Measurements from ENCODE around the gene GUCA2A. TPM values are rescaled to one million over a fixed set of nuclear protein-coding genes. Genes with fewer than 3 reads are reported as not detected.

The GUCA2A gene
- polyA plus RNA-seq, 3 donors = not detected

- Mint-ChIP-seq H3K27ac (peak overlapping the region in 1 of 7 donors; percentile 31), H3K27me3 (ENCODE audit: low read depth in 3 of 3) (peaks cover 0 to 2% (median 1%) of the 10 kb centered on the region in 3 donors), H3K4me1 (peaks cover 11% of the 10 kb centered on the region), H3K4me3 (no peak overlapping the region), H3K36me3 (peaks cover 4 to 6% of the 10 kb centered on the region in 2 donors), H3K9me3 (peaks cover 0 to 3% (median 0%) of the 10 kb centered on the region in 7 donors)
- Histone ChIP-seq H4K20me1 (ENCODE audit: insufficient read depth, low read length) (no peaks in the 10 kb centered on the region), H3K27me3 (ENCODE audit: control insufficient read depth in 2 of 2, insufficient read depth in 2 of 2, low read length in 2 of 2) (no peaks in the 10 kb centered on the region), H3K4me1 (ENCODE audit: control insufficient read depth in 1 of 2, insufficient read depth in 2 of 2, low read length in 2 of 2) (peaks cover 6 to 12% of the 10 kb centered on the region in 2 donors), H3K27ac (ENCODE audit: low read depth in 1 of 2, low read length in 2 of 2) (no peak overlapping the region), H3K4me2 (replicated peaks; ENCODE audit: extremely low read depth, low read length, poor library complexity, severe bottlenecking) (no peak overlapping the region), H3K79me2 (ENCODE audit: insufficient read depth, low read length) (no peaks in the 10 kb centered on the region), H3K9me3 (replicated peaks in 1 of 2; ENCODE audit: control insufficient read depth in 1 of 2, insufficient read depth in 1 of 2, low read length in 2 of 2) (no peaks in the 10 kb centered on the region), H2AFZ (ENCODE audit: insufficient read depth, low read depth, low read length, poor library complexity, severe bottlenecking) (no peak overlapping the region), H3K9ac (ENCODE audit: insufficient read depth, low read length, poor library complexity, severe bottlenecking) (no peak overlapping the region), H3K36me3 (replicated peaks in 1 of 2; ENCODE audit: control insufficient read depth in 1 of 2, insufficient read depth in 2 of 2, low read length in 2 of 2) (peaks cover 0 to 12% of the 10 kb centered on the region in 2 donors), H3K4me3 (replicated peaks in 1 of 3; ENCODE audit: low read depth in 2 of 3, low read length in 3 of 3) (no peak overlapping the region)
- WGBS (ENCODE audit: insufficient coverage) = 64% methylated on average over 13 of the region's 15 CpGs
- intact Hi-C loops (cut with micrococcal nuclease) = loop anchor here (2.0 to 10.0 kb wide), 2 partner anchors 598 kb away; no protein-coding TSS in a partner anchor
- TF ChIP-seq CTCF (IDR thresholded peaks at IDR 0.05) = no peak
- DNase-seq = no peak
These were observed 8.0 kb upstream of the GUCA2A start for GRCh38 chr1:42172381-42173133.

GRCh38 chr1:42171679-42172266 is 7.2 kb upstream of the GUCA2A start:
- no peak for TF ChIP-seq CTCF (IDR thresholded peaks at IDR 0.05)
- H3K27ac ChIP-seq (ENCODE audit: low read depth in 1 of 2, low read length in 2 of 2) = no peak overlapping the region
- no peak overlapping the region for H3K9ac ChIP-seq (ENCODE audit: insufficient read depth, low read length, poor library complexity, severe bottlenecking)
- H3K4me2 ChIP-seq (replicated peaks; ENCODE audit: extremely low read depth, low read length, poor library complexity, severe bottlenecking) = no peak overlapping the region
- intact Hi-C loops (cut with micrococcal nuclease) = loop anchor here (2.0 to 10.0 kb wide), 2 partner anchors 597 kb away; no protein-coding TSS in a partner anchor
- peaks cover 0 to 2% (median 1%) of the 10 kb centered on the region in 3 donors for H3K27me3 Mint-ChIP-seq (ENCODE audit: low read depth in 3 of 3)
- peak overlapping the region in 2 of 7 donors; percentile 14 to 42 for H3K27ac Mint-ChIP-seq
- H3K79me2 ChIP-seq (ENCODE audit: insufficient read depth, low read length) = no peaks in the 10 kb centered on the region
- no peaks in the 10 kb centered on the region for H3K9me3 ChIP-seq (replicated peaks in 1 of 2; ENCODE audit: control insufficient read depth in 1 of 2, insufficient read depth in 1 of 2, low read length in 2 of 2)
- H4K20me1 ChIP-seq (ENCODE audit: insufficient read depth, low read length) = no peaks in the 10 kb centered on the region
- DNase-seq = no peak
- no peak overlapping the region for H3K4me3 ChIP-seq (replicated peaks in 1 of 3; ENCODE audit: low read depth in 2 of 3, low read length in 3 of 3)
- H3K4me1 Mint-ChIP-seq = peaks cover 11% of the 10 kb centered on the region
- H3K4me1 ChIP-seq (ENCODE audit: control insufficient read depth in 1 of 2, insufficient read depth in 2 of 2, low read length in 2 of 2) = peaks cover 6 to 12% of the 10 kb centered on the region in 2 donors
- 95% methylated on average over 2 of the region's 6 CpGs for WGBS (ENCODE audit: insufficient coverage)
- H3K27me3 ChIP-seq (ENCODE audit: control insufficient read depth in 2 of 2, insufficient read depth in 2 of 2, low read length in 2 of 2) = no peaks in the 10 kb centered on the region
- peaks cover 2 to 4% of the 10 kb centered on the region in 2 donors for H3K36me3 Mint-ChIP-seq
- H3K36me3 ChIP-seq (replicated peaks in 1 of 2; ENCODE audit: control insufficient read depth in 1 of 2, insufficient read depth in 2 of 2, low read length in 2 of 2) = peaks cover 0 to 6% of the 10 kb centered on the region in 2 donors
- no peak overlapping the region for H2AFZ ChIP-seq (ENCODE audit: insufficient read depth, low read depth, low read length, poor library complexity, severe bottlenecking)
- peaks cover 0 to 3% (median 0%) of the 10 kb centered on the region in 7 donors for H3K9me3 Mint-ChIP-seq
- H3K4me3 Mint-ChIP-seq = no peak overlapping the region
